HG02763 (cell line): ENCODE data around the gene CDR2L.

Experiments used
- ATAC-seq: cut with Tn5 transposase; IDR thresholded peaks from one replicate; pipeline ENCODE4 v1.9.1; 2021; ENCODE audit warnings: mild to moderate bottlenecking, moderate library complexity; ENCODE audit not compliant: unreplicated experiment

CDR2L gene

DNA sequence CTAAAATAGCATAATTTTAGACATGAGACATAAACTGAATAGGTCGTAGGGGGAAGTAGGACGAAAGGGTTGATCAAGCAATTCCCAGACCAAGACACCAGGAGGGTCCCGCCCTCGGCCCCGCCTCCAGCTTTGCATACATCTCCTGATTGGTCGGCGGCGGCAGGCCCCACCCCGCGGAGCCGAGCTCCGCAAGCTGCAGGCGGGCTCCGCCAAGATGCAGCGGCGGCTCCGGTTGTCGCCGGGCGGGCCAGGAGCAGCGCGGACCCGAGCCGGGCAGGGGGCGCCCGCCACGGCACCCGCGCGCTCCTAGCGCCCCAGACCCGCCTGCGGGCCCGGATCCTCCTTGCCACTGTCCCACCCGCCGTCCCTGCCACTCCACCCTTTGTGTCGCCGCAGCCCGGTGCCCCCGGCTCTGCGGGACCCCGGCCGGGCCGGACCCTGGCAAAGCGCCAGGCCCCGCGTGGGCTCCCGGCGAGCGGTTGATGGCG, at the start of gene CDR2L:
Gene CDR2L, plus strand, starts transcription at position 215 of the 491 bp plus-strand sequence. CDS start 412 bp downstream, outside the sequence.
- ATAC-seq = peak; percentile 78

DNA sequence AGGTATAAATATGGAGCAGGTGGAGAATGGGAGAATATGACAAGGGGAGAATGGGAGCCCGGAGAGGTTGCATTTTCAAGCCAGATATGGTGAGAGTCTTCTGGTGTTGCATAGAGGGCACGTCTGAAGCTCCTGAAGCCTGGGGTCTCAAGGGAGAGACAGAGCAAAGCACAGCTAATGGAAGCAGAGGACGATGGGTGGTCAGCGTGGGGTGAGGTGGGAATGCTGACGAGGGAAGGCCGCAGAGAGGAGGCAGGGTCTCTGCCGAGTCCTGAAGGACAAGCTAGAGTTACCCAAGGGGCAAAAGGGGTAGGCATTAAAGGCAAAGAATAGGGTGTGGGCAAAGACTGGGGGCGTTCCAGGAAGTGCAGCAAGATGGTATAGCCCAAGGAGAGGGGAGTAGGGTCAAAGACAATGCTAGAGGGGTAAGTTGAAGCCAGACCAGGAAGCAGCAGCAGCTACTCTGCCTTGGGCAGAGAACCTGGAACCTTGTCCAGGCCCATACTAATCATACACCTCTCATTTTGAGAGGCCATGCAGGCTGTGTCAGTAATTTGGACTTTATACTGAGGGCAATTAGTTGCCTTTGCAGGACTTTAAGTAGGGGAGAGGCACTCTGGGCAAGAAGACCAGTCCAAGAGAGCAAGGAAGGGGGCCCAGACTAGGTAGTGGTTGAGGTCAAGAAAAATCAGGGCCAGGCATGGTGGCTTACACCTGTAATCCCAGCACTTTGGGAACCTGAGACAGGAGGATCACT, 49.1 kb upstream of the CDR2L start:
- no peak for ATAC-seq

- ATAC-seq = no peak
These were observed 47.9 kb upstream of the CDR2L start for GRCh38 chr17:74939534-74939933.

- no peak for ATAC-seq
These were observed 46.2 kb upstream of the CDR2L start for GRCh38 chr17:74941128-74941725.

GRCh38 chr17:74943808-74944522, 43.5 kb upstream of the CDR2L start:
- ATAC-seq = no peak

GRCh38 chr17:74945543-74945942, 41.9 kb upstream of the CDR2L start:
- no peak for ATAC-seq

- no peak for ATAC-seq
These were observed 40.8 kb upstream of the CDR2L start for GRCh38 chr17:74946641-74947040.

DNA sequence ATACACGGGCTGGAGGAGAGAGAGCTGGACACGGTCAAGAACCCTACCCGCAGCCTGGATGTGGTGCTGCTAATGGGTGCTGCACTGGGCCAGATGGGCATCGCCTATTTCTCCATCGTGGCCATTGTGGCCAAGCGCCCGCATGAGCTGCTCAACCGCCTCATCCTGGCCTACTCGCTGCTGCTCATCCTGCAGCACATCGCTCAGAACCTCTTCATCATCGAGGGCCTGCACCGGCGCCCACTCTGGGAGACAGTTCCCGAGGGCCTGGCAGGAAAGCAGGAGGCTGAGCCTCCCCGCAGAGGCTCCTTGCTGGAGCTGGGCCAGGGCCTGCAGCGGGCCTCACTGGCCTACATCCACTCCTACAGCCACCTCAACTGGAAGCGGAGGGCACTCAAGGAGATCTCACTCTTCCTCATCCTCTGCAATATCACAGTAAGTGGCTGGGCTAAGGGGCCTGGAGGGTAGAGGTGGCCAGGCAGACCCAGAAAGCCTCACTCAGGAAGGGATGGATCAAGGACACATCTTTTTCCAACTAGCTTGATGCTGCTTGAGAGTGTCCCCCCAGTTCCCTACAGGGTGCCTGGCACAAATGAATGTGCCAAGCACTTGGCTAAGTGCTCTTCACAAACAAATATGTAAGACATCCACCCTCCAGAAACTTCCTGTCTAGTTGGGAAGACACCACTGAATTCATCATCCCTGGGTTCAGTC, 40.2 kb upstream of the CDR2L start:
- no peak for ATAC-seq

- ATAC-seq = no peak
These were observed 37.8 kb upstream of the CDR2L start for GRCh38 chr17:74949455-74950115.

GRCh38 chr17:74950207-74950606, 37.2 kb upstream of the CDR2L start:
- ATAC-seq = no peak

GRCh38 chr17:74951065-74951464, 36.4 kb upstream of the CDR2L start:
- ATAC-seq = no peak

DNA sequence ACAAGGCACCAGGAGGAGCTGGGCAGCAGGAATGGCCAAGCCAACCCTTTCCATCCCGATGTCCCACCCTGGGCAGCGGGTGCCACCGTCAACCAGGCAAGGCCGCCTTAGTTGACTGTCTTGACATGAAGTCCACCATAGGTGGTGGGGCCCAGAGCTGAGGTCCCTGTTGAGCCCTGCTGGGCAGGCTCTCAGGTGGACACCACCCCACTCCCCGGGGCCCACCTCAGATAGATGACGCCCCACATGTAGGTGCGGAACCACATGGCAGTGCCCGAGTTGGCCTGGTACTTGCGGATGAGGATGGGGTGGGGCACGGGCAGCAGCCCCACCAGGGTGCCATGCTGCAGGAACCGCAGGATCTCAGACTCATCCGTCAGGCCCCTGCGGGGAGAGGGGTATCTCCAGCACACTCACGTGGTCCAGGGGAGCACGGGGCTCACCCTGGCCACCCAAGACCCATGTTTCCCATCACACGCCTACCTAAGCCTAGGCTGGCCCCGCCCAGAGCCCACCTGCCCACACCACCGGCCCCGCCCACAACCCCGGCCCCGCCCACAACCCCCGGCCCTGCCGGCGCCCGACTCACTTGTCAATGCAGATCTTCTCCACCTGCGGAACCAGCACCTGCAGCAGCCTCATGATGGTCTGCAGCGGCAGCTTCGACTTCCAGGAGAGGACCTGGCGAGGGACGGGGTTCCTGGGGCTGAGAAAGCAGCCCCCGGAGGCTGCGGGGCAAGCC, 35.6 kb upstream of the CDR2L start:
- ATAC-seq = no peak

- no peak for ATAC-seq
These were observed 34.9 kb upstream of the CDR2L start for GRCh38 chr17:74952431-74953133.

DNA sequence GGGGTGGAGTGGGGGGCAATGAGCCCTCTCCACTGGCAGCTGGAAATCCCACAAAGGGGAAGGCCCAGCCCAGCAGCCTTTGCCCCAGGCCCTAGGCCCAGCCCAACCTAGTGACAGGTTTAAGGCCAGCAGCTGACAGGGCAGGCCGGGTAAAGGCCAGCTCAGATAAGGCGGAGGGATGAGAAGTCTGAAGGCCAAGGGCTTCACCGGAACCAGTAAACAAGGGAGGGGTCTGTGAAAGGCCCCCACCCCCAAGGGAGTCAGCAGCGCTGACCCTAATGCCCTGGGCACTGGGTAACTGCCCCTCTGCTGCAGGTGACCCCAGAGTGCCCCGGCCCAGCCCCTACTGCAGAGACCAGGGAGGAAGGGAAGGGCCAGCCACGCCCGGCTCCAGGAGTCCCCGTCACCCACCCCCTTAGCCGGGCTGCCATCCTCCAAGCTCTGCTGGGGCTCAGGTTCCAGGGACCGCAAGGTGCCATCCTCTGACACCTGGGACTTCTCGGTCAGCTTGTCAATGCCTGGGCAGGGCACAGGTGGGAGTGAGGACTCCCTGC, 34.2 kb upstream of the CDR2L start:
- no peak for ATAC-seq

DNA sequence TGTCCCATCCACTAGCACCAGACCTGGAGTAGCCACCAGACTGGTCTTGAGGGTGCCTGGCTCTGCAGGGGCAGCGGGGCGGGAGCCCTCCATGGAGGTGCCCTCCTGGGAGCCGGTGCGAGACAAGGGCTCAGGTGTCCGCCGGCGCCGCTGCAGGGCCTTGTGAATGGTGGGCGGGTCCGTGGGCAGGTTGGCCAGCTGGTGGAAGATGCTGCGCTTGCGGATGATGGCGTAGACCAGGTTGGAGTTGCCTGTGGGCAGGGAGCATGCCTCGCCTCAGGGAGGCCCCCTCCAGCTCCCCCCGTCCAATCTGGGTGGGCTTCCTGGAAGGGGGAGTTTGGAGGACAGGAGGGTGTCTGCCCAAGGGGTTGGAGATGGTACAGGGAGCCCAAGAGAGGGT, 33.3 kb upstream of the CDR2L start:
- no peak for ATAC-seq

DNA sequence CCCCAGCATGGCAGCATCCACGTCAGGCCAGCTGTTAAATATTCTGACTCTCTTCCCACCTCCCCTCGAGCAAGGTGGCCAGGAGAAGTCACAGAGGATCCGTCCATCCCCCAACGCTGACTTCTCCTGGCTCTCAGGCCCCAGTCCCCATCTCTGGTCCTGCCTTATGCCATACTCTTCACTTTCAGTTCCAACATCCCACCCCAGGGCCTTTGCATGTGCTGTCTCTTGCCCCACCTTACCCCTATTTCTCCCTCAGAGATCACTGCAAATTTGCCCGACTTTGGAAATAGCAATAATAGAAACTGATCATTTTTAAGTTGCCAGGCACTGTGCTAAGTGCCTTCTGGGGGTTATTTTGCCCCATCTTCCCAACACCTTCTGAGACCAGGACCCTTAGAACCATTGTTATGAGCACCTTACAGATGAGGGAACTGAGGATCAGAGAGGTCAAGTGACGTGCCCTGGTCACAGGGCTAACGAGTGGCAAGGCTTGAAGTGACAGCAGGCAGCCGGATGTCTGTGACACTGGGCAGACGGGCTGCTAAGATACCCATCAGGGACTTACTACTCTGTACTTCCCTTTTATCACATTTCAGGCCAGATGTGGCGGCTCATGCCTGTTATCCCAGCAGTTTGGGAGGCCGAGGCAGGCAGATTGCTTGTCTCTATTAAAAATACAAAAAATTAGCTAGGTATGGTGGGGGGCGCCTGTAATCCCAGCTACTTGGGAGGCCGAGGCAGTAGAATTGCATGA, 32.6 kb upstream of the CDR2L start:
- ATAC-seq = no peak

DNA sequence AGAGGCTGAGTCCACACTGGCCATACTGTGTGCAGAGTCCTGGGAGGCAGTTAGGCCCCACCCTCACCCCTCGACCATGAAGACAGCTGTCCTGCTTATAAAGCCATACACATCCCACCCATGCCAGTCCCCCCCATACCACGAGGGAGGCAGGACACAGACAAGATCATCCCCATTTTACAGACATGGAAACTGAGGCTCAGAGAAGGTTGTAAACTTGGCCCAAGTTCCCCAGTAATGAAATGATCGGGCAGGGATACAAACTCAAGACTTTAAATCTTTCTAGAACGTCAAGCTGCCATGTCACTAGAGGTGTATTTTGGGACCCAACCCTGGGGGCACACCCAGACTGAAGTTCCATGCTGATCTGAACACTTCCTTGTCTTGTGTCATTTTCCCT, 31.3 kb upstream of the CDR2L start:
- ATAC-seq = no peak
